Fibroblast of villous mesenchyme (primary cell): ENCODE measurements around the gene PACS1. TPM values are rescaled to one million over a fixed set of nuclear protein-coding genes. Genes with fewer than 3 reads are reported as not detected.

Experiments used
- DNase-seq: peaks from one replicate; pipeline ENCODE4 v3.0.0-alpha.2; 2010; ENCODE audit warnings: low read depth
- H3K4me3 ChIP-seq: 2 replicates; pipeline ENCODE4 v1.5.1; 2011; ENCODE audit warnings: low read depth, mild to moderate bottlenecking, low read length
- total RNA-seq: library from RNA; depleted of rRNA; stranded (reverse); fragments of >200 nt; gene quantifications from 2 replicates; pipeline ENCODE4 v1.2.3, GENCODE V29; 2012
- TF ChIP-seq, protein P1 (sequence below): IDR thresholded peaks from 2 replicates; pipeline ENCODE4 v1.5.1; 2012; ENCODE audit warnings: low read depth, mild to moderate bottlenecking, low read length; ENCODE audit not compliant: insufficient read depth

The PACS1 gene
- total RNA-seq, 1 donor: 36.7 TPM

DNA sequence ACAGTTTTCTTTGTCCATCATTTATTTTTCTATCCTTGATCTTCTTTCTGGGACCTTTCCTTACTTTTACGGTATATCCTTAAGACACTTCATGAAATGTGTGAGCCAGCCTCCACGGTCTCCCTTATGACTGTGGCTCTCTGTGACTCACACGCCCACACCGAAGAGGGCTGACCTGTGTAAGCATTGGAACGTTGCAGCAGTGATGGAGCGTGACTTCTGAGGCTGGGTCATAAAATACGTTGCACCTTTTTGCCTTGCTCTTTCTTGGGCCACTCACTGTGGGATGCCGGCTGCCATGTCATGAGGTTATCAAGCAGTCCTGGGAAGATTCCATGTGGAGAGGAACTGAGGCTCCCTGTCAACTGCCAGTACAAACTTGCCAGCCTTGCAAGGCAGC lies 102.1 kb downstream of the PACS1 start:
- DNase-seq: peak; percentile 65
- TF ChIP-seq, protein P1, sequence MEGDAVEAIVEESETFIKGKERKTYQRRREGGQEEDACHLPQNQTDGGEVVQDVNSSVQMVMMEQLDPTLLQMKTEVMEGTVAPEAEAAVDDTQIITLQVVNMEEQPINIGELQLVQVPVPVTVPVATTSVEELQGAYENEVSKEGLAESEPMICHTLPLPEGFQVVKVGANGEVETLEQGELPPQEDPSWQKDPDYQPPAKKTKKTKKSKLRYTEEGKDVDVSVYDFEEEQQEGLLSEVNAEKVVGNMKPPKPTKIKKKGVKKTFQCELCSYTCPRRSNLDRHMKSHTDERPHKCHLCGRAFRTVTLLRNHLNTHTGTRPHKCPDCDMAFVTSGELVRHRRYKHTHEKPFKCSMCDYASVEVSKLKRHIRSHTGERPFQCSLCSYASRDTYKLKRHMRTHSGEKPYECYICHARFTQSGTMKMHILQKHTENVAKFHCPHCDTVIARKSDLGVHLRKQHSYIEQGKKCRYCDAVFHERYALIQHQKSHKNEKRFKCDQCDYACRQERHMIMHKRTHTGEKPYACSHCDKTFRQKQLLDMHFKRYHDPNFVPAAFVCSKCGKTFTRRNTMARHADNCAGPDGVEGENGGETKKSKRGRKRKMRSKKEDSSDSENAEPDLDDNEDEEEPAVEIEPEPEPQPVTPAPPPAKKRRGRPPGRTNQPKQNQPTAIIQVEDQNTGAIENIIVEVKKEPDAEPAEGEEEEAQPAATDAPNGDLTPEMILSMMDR: no peak
- H3K4me3 ChIP-seq: no peak overlapping the region

DNA sequence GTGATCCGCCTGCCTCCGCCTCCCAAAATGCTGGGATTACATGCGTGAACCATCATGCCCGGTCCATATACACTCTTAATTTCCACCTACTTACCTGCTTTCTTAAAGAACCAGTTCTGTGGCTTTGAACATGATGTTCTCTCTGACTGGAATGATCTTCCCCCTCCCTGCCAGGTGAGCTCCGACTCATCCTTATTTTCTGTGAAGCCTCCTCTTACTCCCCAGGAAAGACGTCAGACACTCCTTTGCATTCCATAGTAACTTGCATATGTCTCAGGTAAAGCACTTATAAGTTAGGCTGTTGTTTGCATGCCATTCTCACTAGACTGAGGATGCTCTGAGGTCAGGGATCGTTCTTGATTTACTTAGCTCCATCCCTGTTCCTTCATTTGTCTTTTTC lies 106.6 kb downstream of the PACS1 start:
- TF ChIP-seq, protein P1: no peak
- H3K4me3 ChIP-seq: no peak overlapping the region
- DNase-seq: no peak

DNA sequence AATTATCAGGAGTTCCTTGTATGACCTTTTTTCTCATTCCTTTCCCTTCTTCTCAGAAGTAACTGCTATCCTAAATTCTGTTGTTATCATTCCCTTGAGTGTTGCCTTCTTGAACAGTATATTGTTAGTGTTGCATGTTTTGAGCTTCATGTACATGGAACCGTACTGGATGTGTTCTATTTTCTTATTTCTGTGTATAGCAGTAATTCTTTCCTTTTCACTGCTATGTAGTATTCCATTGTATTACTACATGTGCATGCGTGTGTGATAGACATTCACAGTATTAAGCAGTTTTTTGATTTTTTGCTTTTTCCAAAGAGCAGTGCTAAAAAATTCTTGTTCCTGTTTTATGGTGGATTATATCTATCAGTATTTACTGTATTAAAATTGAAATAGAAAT lies 108.1 kb downstream of the PACS1 start:
- TF ChIP-seq, protein P1: no peak
- no peak for DNase-seq

GRCh38 chr11:66178871-66179270 lies 108.8 kb downstream of the PACS1 start:
- DNase-seq: no peak
- TF ChIP-seq, protein P1: no peak
- H3K4me3 ChIP-seq: no peak overlapping the region

More for the DNA sequence above, 108.1 kb downstream of the PACS1 start:
- no peak overlapping the region for H3K4me3 ChIP-seq

DNA sequence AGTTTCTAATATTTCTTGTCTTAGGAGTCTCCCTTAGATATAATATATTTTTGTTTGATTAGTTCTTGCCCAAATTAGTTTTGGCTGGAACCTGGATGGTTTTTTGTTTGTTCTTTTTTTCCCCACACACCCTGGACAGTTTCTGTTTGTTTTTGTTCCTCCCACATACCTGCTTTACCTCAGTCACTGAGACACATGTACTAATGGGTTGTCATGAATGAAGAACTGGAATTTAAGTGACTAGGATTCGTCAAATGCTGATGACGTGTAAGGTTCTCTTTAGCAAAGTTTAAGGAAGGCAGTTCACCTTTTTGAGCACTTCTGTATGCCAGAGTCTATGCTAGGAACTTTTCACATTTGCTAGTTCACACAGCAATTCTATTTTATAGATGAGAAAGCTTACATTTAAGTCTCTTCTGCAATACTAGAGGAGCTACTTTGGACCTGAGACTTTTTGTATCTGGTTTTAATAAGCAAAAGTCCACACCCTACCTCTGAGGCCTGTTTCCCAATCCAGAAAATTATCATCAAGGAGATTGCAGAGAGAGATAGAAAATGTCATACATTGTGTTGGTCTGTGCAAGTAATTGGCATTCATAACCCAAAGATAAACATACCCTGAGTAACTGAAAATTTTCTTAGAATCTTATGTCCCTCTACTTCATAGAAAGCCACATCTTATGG lies 111.7 kb downstream of the PACS1 start:
- TF ChIP-seq, protein P1: no peak
- no peak overlapping the region for H3K4me3 ChIP-seq
- DNase-seq: no peak

DNA sequence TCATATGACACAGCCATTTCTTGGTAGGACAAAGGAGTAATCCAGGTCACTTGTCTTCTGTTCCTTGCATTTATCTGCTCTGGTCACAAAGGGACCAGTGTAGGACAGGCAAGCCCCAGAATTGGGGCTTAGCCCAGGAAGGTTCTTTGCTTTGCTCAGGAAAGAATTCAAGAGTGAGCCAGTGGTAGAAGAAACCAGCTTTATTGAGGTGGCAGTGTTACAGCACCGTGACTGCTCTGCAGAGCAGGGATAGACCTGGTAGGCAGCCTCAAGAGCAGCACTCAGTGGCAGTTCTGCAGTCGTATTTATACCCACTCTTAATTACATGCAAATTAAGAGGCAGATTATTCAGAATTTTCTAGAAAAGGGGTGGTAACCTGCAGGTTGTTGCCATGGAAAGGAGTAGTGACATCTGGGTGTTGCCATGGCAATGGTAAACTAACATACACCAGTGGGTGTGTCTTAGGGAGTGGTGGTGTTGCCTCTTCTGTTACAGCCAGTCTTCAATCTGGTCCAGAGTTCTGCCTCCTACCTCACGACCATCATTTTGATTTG lies 113.5 kb downstream of the PACS1 start:
- DNase-seq: no peak
- H3K4me3 ChIP-seq: no peak overlapping the region
- TF ChIP-seq, protein P1: no peak
